ENCODE measurements around the gene PDE4D. TPM values are rescaled to one million over a fixed set of nuclear protein-coding genes. Genes with fewer than 3 reads are reported as not detected.

The PDE4D gene
- total RNA-seq, 2 experiments from 2014 or later = 164 to 175 TPM

DNA sequence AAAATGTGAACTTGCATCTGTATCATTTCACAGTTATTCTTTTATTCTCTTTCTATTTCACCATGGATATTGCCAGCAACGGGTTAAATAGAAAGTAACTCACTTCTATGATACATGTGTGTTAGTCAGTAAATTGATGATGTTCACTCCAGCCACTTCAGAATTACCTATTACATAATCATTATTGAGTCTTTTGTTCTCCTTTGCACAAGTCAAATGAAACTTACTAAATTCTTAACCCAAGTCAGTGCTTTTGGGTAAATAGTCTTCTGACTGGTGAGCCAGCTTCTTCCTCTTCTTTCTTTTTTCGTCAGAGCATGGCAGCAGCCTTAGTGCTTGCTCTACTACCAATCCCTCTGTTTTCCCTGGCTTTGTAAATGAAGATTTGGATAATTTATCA lies 966.3 kb downstream of the PDE4D start:
- no peak overlapping the region for H3K27ac ChIP-seq (ENCODE audit: low read depth in 1 of 2, low read length in 2 of 2)
- ATAC-seq (ENCODE audit: poor library complexity) (no peak), DNase-seq (no peak)
- H3K9me3 ChIP-seq (ENCODE audit: control insufficient read depth in 1 of 2, insufficient read depth in 1 of 2, low read length in 2 of 2) = no peaks in the 10 kb centered on the region
- intact Hi-C loops (cut with DNase I, micrococcal nuclease) = no loop called here
- no peak overlapping the region for H3K4me3 ChIP-seq (ENCODE audit: low read length)
- ChIA-PET POLR2A (no interaction called here), CTCF (no interaction called here)
- H3K27me3 ChIP-seq (ENCODE audit: control insufficient read depth in 1 of 2, insufficient read depth in 2 of 2, low read length in 2 of 2) = no peaks in the 10 kb centered on the region
- no peaks in the 10 kb centered on the region for H3K36me3 ChIP-seq (ENCODE audit: insufficient read depth, low read length)
- peaks cover 4% of the 10 kb centered on the region for H3K27me3 Mint-ChIP-seq
- no peaks in the 10 kb centered on the region for H3K4me1 ChIP-seq (ENCODE audit: insufficient read depth, low read length)
- H3K36me3 Mint-ChIP-seq (ENCODE audit: low read depth) = no peaks in the 10 kb centered on the region
- no peak overlapping the region for H3K4me3 Mint-ChIP-seq
- TF ChIP-seq, protein P1, sequence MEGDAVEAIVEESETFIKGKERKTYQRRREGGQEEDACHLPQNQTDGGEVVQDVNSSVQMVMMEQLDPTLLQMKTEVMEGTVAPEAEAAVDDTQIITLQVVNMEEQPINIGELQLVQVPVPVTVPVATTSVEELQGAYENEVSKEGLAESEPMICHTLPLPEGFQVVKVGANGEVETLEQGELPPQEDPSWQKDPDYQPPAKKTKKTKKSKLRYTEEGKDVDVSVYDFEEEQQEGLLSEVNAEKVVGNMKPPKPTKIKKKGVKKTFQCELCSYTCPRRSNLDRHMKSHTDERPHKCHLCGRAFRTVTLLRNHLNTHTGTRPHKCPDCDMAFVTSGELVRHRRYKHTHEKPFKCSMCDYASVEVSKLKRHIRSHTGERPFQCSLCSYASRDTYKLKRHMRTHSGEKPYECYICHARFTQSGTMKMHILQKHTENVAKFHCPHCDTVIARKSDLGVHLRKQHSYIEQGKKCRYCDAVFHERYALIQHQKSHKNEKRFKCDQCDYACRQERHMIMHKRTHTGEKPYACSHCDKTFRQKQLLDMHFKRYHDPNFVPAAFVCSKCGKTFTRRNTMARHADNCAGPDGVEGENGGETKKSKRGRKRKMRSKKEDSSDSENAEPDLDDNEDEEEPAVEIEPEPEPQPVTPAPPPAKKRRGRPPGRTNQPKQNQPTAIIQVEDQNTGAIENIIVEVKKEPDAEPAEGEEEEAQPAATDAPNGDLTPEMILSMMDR (IDR thresholded peaks at IDR 0.05) = no peak
- H3K27ac Mint-ChIP-seq = no peak overlapping the region
- H3K9me3 Mint-ChIP-seq = no peaks in the 10 kb centered on the region
- H3K4me1 Mint-ChIP-seq (ENCODE audit: low read depth) = peaks cover 7% of the 10 kb centered on the region

DNA sequence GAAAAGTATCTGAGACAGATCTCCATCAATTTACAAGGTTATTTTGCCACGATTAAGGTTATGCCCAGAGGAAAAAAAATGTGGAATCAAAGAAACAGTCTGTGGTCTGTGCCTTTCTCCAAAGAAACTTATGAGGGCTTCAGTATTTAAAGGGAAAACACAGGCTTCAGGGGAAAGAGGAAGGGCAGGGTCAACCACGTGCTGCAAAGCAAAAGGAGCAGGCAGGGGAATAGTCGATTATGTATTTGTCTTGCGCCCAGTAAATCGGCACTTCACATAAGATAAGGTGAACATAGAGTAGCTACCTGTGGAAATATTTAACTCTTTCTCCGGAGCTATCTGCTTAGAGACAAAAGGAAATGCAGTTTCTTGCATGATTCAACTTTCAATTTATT lies 967.0 kb downstream of the PDE4D start:
- TF ChIP-seq, protein P1 (IDR thresholded peaks at IDR 0.05) = no peak
- no peak overlapping the region for H3K4me3 Mint-ChIP-seq
- CTCF ChIA-PET = no interaction called here
- Histone ChIP-seq H3K27ac (ENCODE audit: low read depth in 1 of 2, low read length in 2 of 2) (no peak overlapping the region), H3K4me3 (ENCODE audit: low read length) (no peak overlapping the region), H3K27me3 (ENCODE audit: control insufficient read depth in 1 of 2, insufficient read depth in 2 of 2, low read length in 2 of 2) (no peaks in the 10 kb centered on the region), H3K9me3 (ENCODE audit: control insufficient read depth in 1 of 2, insufficient read depth in 1 of 2, low read length in 2 of 2) (no peaks in the 10 kb centered on the region), H3K4me1 (ENCODE audit: insufficient read depth, low read length) (no peaks in the 10 kb centered on the region), H3K36me3 (ENCODE audit: insufficient read depth, low read length) (no peaks in the 10 kb centered on the region)
- peaks cover under 1% of the 10 kb centered on the region for H3K4me1 Mint-ChIP-seq (ENCODE audit: low read depth)
- POLR2A ChIA-PET = no interaction called here
- no peaks in the 10 kb centered on the region for H3K36me3 Mint-ChIP-seq (ENCODE audit: low read depth)
- no peaks in the 10 kb centered on the region for H3K9me3 Mint-ChIP-seq
- H3K27me3 Mint-ChIP-seq = peaks cover 4% of the 10 kb centered on the region
- DNase-seq (no peak), ATAC-seq (ENCODE audit: poor library complexity) (no peak)
- intact Hi-C loops (cut with DNase I, micrococcal nuclease) = no loop called here
- no peak overlapping the region for H3K27ac Mint-ChIP-seq

DNA sequence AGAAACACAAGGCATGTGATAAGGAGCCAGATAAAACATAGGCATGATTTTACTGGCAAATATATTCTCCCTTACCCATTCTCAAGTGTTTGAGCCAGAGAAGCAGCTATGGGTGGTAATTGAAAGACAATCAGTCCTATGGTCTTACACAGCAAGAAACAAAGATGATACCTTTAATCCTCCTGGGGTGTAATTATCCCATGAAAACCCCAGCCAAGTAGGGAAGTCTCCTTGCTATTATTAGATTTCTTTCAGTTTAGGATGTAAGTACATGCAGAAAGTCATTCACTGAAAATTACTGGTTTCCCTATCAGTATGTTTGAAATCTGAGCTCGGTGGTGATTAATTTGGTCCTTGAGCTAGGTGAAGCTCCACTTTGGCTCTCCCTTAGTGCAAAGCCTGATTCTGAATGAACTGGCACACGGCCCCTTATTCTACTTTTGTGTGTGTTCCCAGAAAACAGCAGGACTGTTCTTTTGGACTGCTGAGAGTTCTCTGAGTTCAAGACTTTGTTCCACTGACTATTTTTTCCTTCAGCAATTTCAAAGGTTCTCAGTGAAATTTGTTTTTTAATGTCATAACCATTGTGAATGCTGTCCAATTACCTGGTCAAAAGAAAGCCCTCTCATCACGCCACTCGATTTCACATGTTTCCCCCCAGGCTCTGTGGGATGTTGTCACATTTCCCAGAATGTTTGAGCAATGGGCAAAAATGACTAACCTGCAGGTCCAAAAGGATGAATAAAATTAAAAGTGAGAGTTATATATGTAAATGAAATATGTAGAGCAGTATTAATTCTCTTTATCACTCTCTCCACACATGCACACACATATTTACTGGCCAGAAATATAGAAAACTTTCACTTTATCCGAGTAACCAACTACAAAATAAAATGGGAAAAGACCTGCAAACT lies 967.6 kb downstream of the PDE4D start:
- H3K4me3 ChIP-seq (ENCODE audit: low read length) = no peak overlapping the region
- TF ChIP-seq, protein P1 (IDR thresholded peaks at IDR 0.05) = no peak
- no peak for ATAC-seq (ENCODE audit: poor library complexity)
- Mint-ChIP-seq H3K4me3 (no peak overlapping the region), H3K36me3 (ENCODE audit: low read depth) (no peaks in the 10 kb centered on the region), H3K27me3 (peaks cover 4% of the 10 kb centered on the region), H3K4me1 (ENCODE audit: low read depth) (peaks cover 4% of the 10 kb centered on the region), H3K9me3 (no peaks in the 10 kb centered on the region), H3K27ac (no peak overlapping the region)
- H3K9me3 ChIP-seq (ENCODE audit: control insufficient read depth in 1 of 2, insufficient read depth in 1 of 2, low read length in 2 of 2) = no peaks in the 10 kb centered on the region
- no peaks in the 10 kb centered on the region for H3K36me3 ChIP-seq (ENCODE audit: insufficient read depth, low read length)
- no peaks in the 10 kb centered on the region for H3K27me3 ChIP-seq (ENCODE audit: control insufficient read depth in 1 of 2, insufficient read depth in 2 of 2, low read length in 2 of 2)
- no peak for DNase-seq
- H3K27ac ChIP-seq (ENCODE audit: low read depth in 1 of 2, low read length in 2 of 2) = no peak overlapping the region
- intact Hi-C loops (cut with DNase I, micrococcal nuclease) = no loop called here
- CTCF ChIA-PET = interaction anchor here (1.3 kb wide), 1 partner anchor 109 kb away, joined by 3 read pairs; no protein-coding TSS in a partner anchor
- POLR2A ChIA-PET = no interaction called here
- H3K4me1 ChIP-seq (ENCODE audit: insufficient read depth, low read length) = no peaks in the 10 kb centered on the region
